ENCODE data around the gene ARMC5.

DNA sequence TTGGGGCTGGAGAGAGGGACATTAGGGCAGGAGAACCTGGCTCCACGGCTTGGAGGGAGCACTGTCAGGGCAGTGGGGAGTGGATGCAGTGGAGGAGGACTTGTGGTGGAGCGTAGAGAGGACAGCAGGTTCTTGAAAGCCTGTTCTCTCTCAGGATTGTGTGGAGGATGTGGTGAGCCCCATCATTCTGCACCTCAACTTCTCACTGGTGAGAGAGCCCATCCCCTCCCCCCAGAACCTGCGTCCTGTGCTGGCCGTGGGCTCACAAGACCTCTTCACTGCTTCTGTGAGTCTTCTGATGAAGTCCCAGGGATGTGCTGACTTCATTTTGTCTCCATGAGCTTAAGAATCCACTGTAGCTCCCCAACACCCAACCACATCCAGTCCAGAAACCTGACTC is 44.6 kb upstream of the ARMC5 start:
- TF ChIP-seq POLR2A (IDR thresholded peaks at IDR 0.05): no peak
- TF ChIP-seq, protein P1, sequence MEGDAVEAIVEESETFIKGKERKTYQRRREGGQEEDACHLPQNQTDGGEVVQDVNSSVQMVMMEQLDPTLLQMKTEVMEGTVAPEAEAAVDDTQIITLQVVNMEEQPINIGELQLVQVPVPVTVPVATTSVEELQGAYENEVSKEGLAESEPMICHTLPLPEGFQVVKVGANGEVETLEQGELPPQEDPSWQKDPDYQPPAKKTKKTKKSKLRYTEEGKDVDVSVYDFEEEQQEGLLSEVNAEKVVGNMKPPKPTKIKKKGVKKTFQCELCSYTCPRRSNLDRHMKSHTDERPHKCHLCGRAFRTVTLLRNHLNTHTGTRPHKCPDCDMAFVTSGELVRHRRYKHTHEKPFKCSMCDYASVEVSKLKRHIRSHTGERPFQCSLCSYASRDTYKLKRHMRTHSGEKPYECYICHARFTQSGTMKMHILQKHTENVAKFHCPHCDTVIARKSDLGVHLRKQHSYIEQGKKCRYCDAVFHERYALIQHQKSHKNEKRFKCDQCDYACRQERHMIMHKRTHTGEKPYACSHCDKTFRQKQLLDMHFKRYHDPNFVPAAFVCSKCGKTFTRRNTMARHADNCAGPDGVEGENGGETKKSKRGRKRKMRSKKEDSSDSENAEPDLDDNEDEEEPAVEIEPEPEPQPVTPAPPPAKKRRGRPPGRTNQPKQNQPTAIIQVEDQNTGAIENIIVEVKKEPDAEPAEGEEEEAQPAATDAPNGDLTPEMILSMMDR (IDR thresholded peaks at IDR 0.05): no peak
